ENCODE results near the gene KLB.

KLB gene

GRCh38 chr4:39476187-39476895, 69.6 kb downstream of the KLB start:
- TF ChIP-seq, protein P1, sequence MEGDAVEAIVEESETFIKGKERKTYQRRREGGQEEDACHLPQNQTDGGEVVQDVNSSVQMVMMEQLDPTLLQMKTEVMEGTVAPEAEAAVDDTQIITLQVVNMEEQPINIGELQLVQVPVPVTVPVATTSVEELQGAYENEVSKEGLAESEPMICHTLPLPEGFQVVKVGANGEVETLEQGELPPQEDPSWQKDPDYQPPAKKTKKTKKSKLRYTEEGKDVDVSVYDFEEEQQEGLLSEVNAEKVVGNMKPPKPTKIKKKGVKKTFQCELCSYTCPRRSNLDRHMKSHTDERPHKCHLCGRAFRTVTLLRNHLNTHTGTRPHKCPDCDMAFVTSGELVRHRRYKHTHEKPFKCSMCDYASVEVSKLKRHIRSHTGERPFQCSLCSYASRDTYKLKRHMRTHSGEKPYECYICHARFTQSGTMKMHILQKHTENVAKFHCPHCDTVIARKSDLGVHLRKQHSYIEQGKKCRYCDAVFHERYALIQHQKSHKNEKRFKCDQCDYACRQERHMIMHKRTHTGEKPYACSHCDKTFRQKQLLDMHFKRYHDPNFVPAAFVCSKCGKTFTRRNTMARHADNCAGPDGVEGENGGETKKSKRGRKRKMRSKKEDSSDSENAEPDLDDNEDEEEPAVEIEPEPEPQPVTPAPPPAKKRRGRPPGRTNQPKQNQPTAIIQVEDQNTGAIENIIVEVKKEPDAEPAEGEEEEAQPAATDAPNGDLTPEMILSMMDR (conservative IDR thresholded peaks at IDR 0.05; ENCODE audit: control insufficient read depth, insufficient read depth, low read depth, low read length): no peak
- H3K4me3 ChIP-seq (ENCODE audit: control insufficient read depth, low read depth, low read length): no peak overlapping the region
- peak; percentile 31 for DNase-seq (ENCODE audit: low read depth)

DNA sequence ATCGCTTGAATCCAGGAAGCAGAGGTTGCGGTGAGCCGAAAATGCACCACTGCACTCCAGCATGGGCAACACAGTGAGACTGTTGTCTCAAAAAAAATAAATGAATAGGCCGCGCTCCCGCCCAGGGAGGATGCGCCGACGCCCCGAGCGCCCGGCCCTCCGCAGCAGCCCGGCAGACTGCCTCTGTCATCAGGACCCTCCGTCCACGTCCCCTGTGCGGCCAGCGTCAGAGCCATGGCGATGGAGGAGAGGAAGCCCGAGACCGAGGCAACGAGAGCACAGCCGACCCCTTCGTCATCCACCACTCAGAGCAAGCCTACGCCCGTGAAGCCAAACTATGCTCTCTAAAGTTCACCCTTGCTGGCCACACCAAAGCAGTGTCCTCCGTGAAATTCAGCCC, 73.5 kb downstream of the KLB start:
- no peak overlapping the region for H3K4me3 ChIP-seq (ENCODE audit: control insufficient read depth, low read depth, low read length)
- no peak for DNase-seq (ENCODE audit: low read depth)
- TF ChIP-seq, protein P1 (conservative IDR thresholded peaks at IDR 0.05; ENCODE audit: control insufficient read depth, insufficient read depth, low read depth, low read length): no peak

DNA sequence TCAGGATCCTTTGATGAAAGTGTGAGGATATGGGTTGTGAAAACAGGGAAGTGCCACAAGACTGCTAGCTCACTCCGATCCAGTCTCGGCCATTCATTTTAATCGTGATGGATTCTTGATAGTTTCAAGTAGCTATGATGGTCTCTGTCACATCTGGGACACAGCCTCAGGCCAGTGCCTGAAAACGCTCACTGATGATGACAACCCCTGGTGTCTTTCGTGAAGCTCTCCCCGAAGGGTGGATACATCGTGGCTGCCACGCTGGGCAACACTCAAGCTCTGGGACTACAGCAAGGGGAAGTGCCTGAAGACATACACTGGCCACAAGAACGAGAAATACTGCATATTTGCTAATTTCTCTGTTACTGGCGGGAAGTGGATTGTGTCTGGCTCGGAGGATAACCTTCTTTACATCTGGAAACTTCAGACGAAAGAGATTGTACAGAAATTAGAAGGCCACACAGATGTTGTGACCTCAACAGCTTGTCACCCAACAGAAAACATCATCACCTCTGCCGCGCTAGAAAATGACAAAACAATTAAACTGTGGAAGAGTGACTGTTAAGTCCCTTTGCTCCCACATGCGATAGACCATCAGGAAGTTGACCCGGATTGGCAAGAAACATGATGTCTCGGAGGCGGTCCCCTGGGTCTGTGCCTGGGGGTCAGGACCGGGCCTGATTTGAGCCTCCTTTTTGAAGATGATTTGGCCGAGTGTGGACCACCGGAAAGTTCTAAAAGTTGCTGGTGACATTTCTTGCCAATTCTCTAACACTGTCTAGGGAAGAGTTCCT, 74.4 kb downstream of the KLB start:
- DNase-seq (ENCODE audit: low read depth): no peak
- TF ChIP-seq, protein P1 (conservative IDR thresholded peaks at IDR 0.05; ENCODE audit: control insufficient read depth, insufficient read depth, low read depth, low read length): no peak
- H3K4me3 ChIP-seq (ENCODE audit: control insufficient read depth, low read depth, low read length): no peak overlapping the region

GRCh38 chr4:39484582-39485272, 78.0 kb downstream of the KLB start:
- DNase-seq (ENCODE audit: low read depth): no peak
- TF ChIP-seq, protein P1 (conservative IDR thresholded peaks at IDR 0.05; ENCODE audit: control insufficient read depth, insufficient read depth, low read depth, low read length): no peak
- H3K4me3 ChIP-seq (ENCODE audit: control insufficient read depth, low read depth, low read length): no peak overlapping the region

- H3K4me3 ChIP-seq (ENCODE audit: control insufficient read depth, low read depth, low read length): no peak overlapping the region
- TF ChIP-seq, protein P1 (conservative IDR thresholded peaks at IDR 0.05; ENCODE audit: control insufficient read depth, insufficient read depth, low read depth, low read length): no peak
- DNase-seq (ENCODE audit: low read depth): no peak
These were observed 79.6 kb downstream of the KLB start for GRCh38 chr4:39486221-39486804.

DNA sequence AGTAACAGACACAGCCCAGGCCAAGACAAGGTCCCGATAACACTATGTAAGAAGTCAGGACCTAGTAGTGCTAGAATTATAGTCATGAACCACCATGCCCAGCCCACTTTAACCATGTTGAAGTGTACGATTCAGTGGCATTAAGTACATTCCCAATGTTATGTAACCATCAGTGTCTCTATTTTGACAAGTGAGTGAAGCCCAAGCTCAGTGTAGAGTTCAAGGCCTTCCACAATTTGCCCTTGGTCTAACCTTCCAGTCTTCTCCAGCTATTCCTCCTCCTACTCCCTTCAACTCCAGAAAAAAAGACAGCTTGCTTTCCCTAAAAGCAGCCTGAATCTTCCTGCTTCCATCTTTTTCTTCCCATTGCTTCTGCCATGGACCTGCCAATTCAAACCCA, 83.6 kb downstream of the KLB start:
- H3K4me3 ChIP-seq (ENCODE audit: control insufficient read depth, low read depth, low read length): no peak overlapping the region
- no peak for DNase-seq (ENCODE audit: low read depth)

More for the DNA sequence above, 83.6 kb downstream of the KLB start:
- TF ChIP-seq, protein P1 (conservative IDR thresholded peaks at IDR 0.05; ENCODE audit: control insufficient read depth, insufficient read depth, low read depth, low read length): no peak

Data from fibroblast of mammary gland (primary cell).